NT2/D1 (cell line): ENCODE data around the gene CAMK2A.

Experiments
- DNase-seq: peaks from one replicate; pipeline ENCODE4 v3.0.0-alpha.2; 2011; ENCODE audit warnings: low read depth, low spot score
- H3K27me3 ChIP-seq: 2 replicates; pipeline ENCODE4 v1.6.0; 2011; ENCODE audit warnings: mild to moderate bottlenecking; ENCODE audit not compliant: insufficient read length, insufficient read depth
- H3K36me3 ChIP-seq: 2 replicates; pipeline ENCODE4 v1.6.1; 2011; ENCODE audit warnings: mild to moderate bottlenecking, low read length, mixed read lengths; ENCODE audit not compliant: insufficient read depth, insufficient read length
- H3K4me1 ChIP-seq: 2 replicates; pipeline ENCODE4 v1.5.1; 2011; ENCODE audit not compliant: insufficient read depth, insufficient read length
- H3K4me3 ChIP-seq: 2 replicates; pipeline ENCODE4 v1.5.1; 2011; ENCODE audit warnings: low read depth; ENCODE audit not compliant: insufficient read length
- H3K9ac ChIP-seq: 2 replicates; pipeline ENCODE4 v1.6.0; 2011; ENCODE audit warnings: low read depth; ENCODE audit not compliant: insufficient read length
- H3K9me3 ChIP-seq: 2 replicates; pipeline ENCODE4 v1.5.1; 2011; ENCODE audit warnings: mild to moderate bottlenecking, low read length; ENCODE audit not compliant: insufficient read depth
- SUZ12 ChIP-seq: IDR thresholded peaks from 2 replicates; pipeline ENCODE4 v1.6.1; 2011; ENCODE audit not compliant: insufficient read length, insufficient read depth; ENCODE audit errors: extremely low read depth
- YY1 ChIP-seq: IDR thresholded peaks from 2 replicates; pipeline ENCODE4 v1.6.1; 2011; ENCODE audit not compliant: insufficient read length, insufficient read depth
- ZNF274 ChIP-seq: IDR thresholded peaks from 2 replicates; pipeline ENCODE4 v1.6.1; 2011; ENCODE audit warnings: mild to moderate bottlenecking, low read depth, low read length

CAMK2A gene

DNA sequence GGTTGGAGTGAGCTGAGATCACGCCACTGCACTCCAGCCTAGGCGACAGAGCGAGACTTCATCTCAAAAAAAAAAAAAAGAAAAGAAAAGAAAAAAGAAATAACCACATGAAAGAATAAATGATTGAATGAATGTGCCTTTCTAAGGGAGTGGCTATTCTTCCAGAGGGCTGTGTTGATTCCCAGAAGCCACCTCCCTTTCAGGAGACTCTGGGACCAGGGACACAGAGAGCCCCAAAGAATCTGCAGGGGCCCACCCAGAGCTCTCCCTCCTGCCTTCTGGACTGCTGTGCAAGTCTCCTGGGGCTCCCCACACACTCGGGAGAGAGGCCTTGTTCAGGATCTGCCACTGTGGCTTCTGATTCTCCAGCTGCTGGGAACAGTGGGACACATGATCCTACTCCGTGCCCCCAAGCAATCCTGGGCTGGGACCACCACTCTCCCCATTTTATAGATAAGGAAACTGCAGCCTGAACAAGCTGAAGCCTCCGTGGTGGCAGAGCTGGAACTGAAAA lies 23.6 kb downstream of the CAMK2A start:
- no peaks in the 10 kb centered on the region for H3K9me3 ChIP-seq
- no peak for DNase-seq
- H3K27me3 ChIP-seq: no peaks in the 10 kb centered on the region
- H3K4me1 ChIP-seq: peaks cover 16% of the 10 kb centered on the region
- H3K4me3 ChIP-seq: no peak overlapping the region
- no peak overlapping the region for H3K9ac ChIP-seq
- TF ChIP-seq SUZ12 (no peak), ZNF274 (no peak)
- H3K36me3 ChIP-seq: no peaks in the 10 kb centered on the region

DNA sequence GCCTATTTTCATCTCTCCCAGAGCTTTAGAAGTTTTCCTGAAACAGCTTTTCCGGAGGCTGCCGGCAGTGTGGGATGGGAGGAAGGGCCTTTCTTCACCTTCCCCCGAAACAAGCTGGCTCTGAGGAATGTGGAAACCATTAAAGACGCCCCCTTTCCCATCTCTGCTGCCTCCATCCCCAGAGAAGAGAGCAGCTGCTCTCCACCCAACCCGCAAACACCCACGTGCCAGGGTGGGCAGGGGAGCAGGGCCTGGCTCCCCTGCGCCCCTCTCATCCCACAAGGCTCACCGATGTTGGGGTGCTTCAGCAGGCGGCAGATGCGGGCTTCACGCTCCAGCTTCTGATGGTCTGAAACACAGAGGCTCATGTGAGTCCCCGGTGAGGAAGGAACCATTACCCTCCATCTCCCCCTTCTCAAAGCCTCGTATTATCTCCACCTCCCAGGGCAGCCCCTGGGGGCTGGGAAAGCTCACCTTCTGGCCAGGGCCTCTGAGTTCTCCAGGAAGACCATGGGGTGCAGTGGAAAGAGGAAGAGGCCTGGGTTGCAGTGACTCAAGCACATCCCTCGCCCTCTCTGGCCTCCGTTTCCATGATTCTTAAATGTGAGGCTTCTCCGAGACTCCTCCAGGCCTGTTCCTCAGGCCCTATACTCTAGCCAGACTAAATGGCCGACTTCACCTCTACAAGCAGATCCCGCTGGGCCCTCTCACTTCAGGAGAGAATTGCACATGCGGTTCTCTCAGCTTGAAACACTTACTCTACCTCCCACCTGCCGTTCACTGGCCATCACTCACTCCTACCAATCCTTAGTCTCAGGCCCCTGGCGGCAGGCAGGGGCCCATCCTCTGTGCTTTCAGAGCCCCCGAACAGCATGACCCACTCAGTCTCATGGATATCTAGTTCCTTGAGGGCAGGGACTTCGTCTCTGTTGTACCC lies 24.6 kb downstream of the CAMK2A start:
- Histone ChIP-seq H3K36me3 (no peaks in the 10 kb centered on the region), H3K4me1 (peaks cover 14% of the 10 kb centered on the region), H3K4me3 (no peak overlapping the region), H3K9me3 (no peaks in the 10 kb centered on the region), H3K9ac (no peak overlapping the region), H3K27me3 (no peaks in the 10 kb centered on the region)
- DNase-seq: no peak
- no peak for TF ChIP-seq ZNF274
- TF ChIP-seq YY1: no peak
- TF ChIP-seq SUZ12: no peak

DNA sequence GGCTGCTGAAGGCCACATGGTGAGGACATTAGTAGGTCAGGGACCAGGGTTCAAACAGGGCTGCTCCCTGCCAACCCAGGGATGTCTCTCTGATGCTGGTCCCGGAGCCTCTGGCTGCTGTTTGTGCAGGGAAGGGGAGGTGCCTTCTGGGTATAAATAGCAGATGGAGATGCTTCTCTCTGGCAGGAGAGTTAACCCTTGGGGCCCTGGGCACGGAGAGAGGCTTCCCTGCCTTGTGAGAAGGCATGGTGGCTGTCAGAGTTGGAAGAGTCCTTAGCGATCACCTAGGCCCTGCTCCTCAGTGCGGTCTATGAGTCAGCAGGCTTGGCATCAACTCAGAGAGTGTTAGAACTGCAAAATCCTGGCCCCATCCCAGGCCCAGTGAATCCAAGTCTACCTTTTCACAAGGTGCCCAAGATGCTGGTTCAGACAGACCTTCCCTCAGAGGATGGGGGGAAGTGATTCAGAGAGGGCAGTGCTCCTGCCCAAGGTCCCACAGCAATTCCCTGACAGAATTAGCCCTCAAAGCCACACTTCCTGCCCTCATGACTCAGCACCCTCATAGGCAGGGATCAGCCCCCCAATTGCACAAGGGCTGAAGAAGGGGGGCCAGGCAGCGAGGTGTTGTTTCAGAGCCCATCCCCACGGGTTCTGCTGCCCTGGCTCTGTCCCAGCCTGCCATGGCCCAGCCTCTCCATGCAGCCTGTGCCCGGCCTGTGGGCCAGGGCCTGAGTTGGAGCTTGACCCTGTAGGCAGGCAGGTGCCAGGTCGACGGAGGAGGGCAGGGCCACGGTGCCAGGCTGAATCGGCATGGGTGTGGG lies 25.6 kb downstream of the CAMK2A start:
- H3K9ac ChIP-seq: no peak overlapping the region
- H3K9me3 ChIP-seq: no peaks in the 10 kb centered on the region
- H3K27me3 ChIP-seq: no peaks in the 10 kb centered on the region
- H3K4me3 ChIP-seq: no peak overlapping the region
- no peak for TF ChIP-seq SUZ12
- no peak for TF ChIP-seq YY1
- TF ChIP-seq ZNF274: no peak
- no peak for DNase-seq
- H3K36me3 ChIP-seq: no peaks in the 10 kb centered on the region
- peaks cover 12% of the 10 kb centered on the region for H3K4me1 ChIP-seq

DNA sequence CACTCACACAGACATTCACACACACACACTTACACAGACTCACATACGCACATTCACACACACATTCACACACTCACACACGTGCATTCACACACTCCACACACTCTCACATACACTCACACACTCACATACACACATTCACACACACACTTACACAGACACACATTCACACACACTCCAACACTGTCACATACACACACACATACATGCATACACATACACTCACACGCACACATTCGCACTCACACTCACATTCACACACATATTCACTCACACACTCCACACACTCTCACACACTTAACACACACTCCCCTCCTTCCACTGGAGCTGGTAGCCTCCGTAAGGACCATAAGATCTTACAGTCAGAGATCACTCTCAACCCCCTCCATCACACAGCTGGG lies 26.2 kb downstream of the CAMK2A start:
- H3K4me3 ChIP-seq: no peak overlapping the region
- H3K27me3 ChIP-seq: no peaks in the 10 kb centered on the region
- H3K4me1 ChIP-seq: peaks cover 12% of the 10 kb centered on the region
- H3K9ac ChIP-seq: no peak overlapping the region
- TF ChIP-seq YY1 (no peak), SUZ12 (no peak), ZNF274 (no peak)
- DNase-seq: no peak
- no peaks in the 10 kb centered on the region for H3K36me3 ChIP-seq
- H3K9me3 ChIP-seq: no peaks in the 10 kb centered on the region

DNA sequence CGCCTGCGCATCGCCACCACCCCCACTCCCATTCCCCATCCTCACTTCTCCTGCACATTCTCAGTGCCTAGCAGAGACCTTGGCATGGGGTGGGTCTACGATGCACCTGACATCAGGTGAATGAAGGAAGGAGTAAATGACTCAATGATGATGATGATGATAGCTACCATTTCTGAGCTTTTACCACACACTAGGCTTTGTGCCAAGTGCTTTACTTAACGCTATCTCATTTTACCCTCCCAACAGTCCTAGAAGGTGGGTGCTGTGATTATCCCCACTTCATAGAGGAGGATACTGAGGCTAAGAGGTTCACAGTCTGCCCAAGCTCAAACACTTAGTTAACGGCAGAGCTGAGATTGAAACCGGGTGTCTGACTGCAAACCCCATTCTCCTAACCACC lies 27.1 kb downstream of the CAMK2A start:
- no peaks in the 10 kb centered on the region for H3K27me3 ChIP-seq
- H3K4me3 ChIP-seq: no peak overlapping the region
- H3K9ac ChIP-seq: no peak overlapping the region
- TF ChIP-seq ZNF274: no peak
- no peak for TF ChIP-seq SUZ12
- no peak for TF ChIP-seq YY1
- no peaks in the 10 kb centered on the region for H3K36me3 ChIP-seq
- no peak for DNase-seq
- peaks cover 12% of the 10 kb centered on the region for H3K4me1 ChIP-seq
- H3K9me3 ChIP-seq: no peaks in the 10 kb centered on the region

DNA sequence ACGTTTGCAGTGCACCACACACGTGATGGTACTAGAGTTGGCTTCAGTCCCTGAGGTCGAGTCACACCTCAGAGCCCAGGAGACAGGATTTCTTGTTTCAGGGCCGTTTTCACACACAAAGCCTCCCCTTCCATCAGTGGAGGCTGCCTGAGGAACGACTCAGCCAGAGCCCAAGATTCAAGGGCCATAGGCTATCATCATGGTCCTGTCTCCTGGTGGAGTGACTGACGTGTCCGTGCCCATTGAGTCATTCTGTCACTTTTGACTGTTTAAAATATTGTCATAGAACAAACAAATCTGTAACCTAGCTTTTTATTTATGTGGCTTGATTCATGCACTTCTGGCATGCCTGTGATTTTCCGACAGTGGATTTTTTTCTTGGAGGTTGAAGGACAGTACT lies 28.3 kb downstream of the CAMK2A start:
- peaks cover 12% of the 10 kb centered on the region for H3K4me1 ChIP-seq
- H3K9ac ChIP-seq: no peak overlapping the region
- no peak for DNase-seq
- no peaks in the 10 kb centered on the region for H3K27me3 ChIP-seq
- H3K36me3 ChIP-seq: no peaks in the 10 kb centered on the region
- no peak for TF ChIP-seq YY1
- TF ChIP-seq SUZ12: no peak
- TF ChIP-seq ZNF274: no peak
- no peak overlapping the region for H3K4me3 ChIP-seq
- no peaks in the 10 kb centered on the region for H3K9me3 ChIP-seq

DNA sequence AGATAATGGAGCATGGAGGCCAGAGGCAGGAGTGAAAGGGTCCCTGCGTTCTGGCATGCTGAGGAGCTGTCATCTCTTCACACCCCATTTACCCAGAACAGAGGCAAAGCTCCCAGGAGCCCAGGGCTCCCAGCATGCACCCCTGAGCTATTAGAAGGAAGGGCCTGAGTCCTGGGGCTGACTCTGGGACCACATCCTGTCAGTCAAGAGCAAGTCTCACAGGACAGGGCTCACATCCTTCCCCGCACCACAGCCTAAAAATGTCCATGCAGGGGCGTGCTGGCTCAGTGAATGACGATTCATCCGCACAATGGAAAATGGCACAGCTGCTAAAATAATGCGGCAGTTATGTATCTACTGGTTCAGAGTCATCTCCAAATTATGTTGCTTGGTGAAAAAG lies 31.4 kb downstream of the CAMK2A start:
- Histone ChIP-seq H3K4me1 (peaks cover 1% of the 10 kb centered on the region), H3K9ac (no peak overlapping the region), H3K36me3 (no peaks in the 10 kb centered on the region), H3K27me3 (no peaks in the 10 kb centered on the region), H3K9me3 (no peaks in the 10 kb centered on the region), H3K4me3 (no peak overlapping the region)
- no peak for DNase-seq
- TF ChIP-seq YY1 (no peak), ZNF274 (no peak), SUZ12 (no peak)
